ENCODE measurements around the gene RRAS2.

RRAS2 gene

DNA sequence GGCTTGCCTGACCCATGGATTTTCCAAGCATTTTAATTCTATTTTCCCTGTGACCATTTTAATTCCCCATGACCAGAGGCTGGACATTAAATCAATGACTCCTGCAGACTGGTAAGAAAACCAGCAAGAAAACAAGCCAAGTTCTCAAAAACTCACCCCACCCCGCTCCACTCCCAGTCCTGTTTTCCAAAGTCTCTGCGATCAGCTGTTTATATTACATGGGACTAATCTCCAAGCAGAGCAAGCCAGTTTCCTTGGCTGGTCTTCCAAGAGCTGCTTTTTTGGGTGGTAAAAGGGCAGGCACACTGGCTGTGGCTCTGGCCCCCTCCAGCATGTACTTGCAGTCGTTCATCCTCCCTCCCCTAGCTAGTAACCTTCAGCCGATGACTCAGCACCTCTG lies 97.9 kb downstream of the RRAS2 start:
- no peak overlapping the region for H3K14ac ChIP-seq (ENCODE audit: low read length)
- H3K4ac ChIP-seq (ENCODE audit: low read length) = no peak overlapping the region
- no peak overlapping the region for H2BK15ac ChIP-seq (ENCODE audit: low read length)
- H3K18ac ChIP-seq (ENCODE audit: low read length) = no peak overlapping the region
- no peak overlapping the region for H4K8ac ChIP-seq (ENCODE audit: low read depth, low read length)
- H3K27ac ChIP-seq (replicated peaks; ENCODE audit: low read length) = no peak overlapping the region
- DNase-seq (ENCODE audit: low spot score) = no peak
- H2BK12ac ChIP-seq (ENCODE audit: low read length) = no peak overlapping the region
- no peaks in the 10 kb centered on the region for H3K79me1 ChIP-seq (ENCODE audit: low read depth, low read length)
- peaks cover 0 to 14% of the 10 kb centered on the region in 2 donors for H3K36me3 ChIP-seq (replicated peaks in 1 of 2; ENCODE audit: control insufficient read depth in 2 of 2, insufficient read depth in 2 of 2, low read length in 2 of 2)
- H3K9me3 ChIP-seq (replicated peaks in 1 of 2; ENCODE audit: control insufficient read depth in 2 of 2, insufficient read depth in 1 of 2, low read depth in 1 of 2, low read length in 2 of 2) = peaks cover 0 to 5% of the 10 kb centered on the region in 2 donors
- no peak overlapping the region for H3K23ac ChIP-seq (ENCODE audit: low read depth, low read length, poor library complexity)
- no peak overlapping the region for H2AFZ ChIP-seq (ENCODE audit: low read length)
- H3K4me2 ChIP-seq (ENCODE audit: insufficient read depth, low read length, poor library complexity, severe bottlenecking) = no peak overlapping the region
- H2BK5ac ChIP-seq (ENCODE audit: low read length) = no peak overlapping the region
- no CpG with 5 or more reads among the region's 4 CpGs for WGBS, 2 donors (ENCODE audit: extremely low coverage in 2 of 2, insufficient read length in 2 of 2, insufficient replicate concordance in 1 of 2)
- no peak overlapping the region for H2AK5ac ChIP-seq (ENCODE audit: low read depth, low read length)
- no peak overlapping the region for H2BK120ac ChIP-seq (ENCODE audit: low read depth, low read length)
- H3K4me1 ChIP-seq (ENCODE audit: control insufficient read depth in 2 of 2, insufficient read depth in 1 of 2, low read depth in 1 of 2, low read length in 2 of 2) = peaks cover 0 to 2% of the 10 kb centered on the region in 2 donors
- H3K4me3 ChIP-seq (ENCODE audit: low read length in 2 of 2) = no peak overlapping the region
- H4K91ac ChIP-seq (ENCODE audit: low read depth, low read length, poor library complexity) = no peak overlapping the region
- no peak overlapping the region for H3K9ac ChIP-seq (ENCODE audit: low read depth, low read length, poor library complexity)
- peaks cover 0 to 7% (median 0%) of the 10 kb centered on the region in 3 experiments for H3K27me3 ChIP-seq (ENCODE audit: control insufficient read depth in 3 of 3, insufficient read depth in 3 of 3, low read depth in 1 of 3, low read length in 3 of 3)

DNA sequence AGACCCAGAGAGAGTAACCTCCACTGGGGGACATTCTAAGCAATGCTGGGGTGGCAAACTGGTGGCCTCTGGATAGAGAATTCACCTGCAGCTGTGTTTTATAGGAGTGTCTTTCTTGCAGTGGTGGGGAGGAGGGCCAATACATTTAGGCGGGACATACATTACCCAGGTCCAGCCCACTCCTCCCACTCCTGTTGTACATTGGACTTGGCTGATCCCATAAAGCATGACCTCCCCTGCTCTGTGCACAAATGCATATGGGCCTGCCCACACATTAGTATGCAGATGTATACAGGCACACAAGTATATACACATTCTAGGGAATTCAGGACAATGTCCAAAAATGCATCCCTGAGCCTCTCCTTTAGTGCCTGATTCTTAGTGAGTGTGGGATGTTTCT lies 99.1 kb downstream of the RRAS2 start:
- Histone ChIP-seq H2AK5ac (ENCODE audit: low read depth, low read length) (no peak overlapping the region), H3K4ac (ENCODE audit: low read length) (no peak overlapping the region), H3K4me2 (ENCODE audit: insufficient read depth, low read length, poor library complexity, severe bottlenecking) (no peak overlapping the region), H3K9me3 (replicated peaks in 1 of 2; ENCODE audit: control insufficient read depth in 2 of 2, insufficient read depth in 1 of 2, low read depth in 1 of 2, low read length in 2 of 2) (no peaks in the 10 kb centered on the region), H4K8ac (ENCODE audit: low read depth, low read length) (no peak overlapping the region), H3K79me1 (ENCODE audit: low read depth, low read length) (no peaks in the 10 kb centered on the region), H2BK15ac (ENCODE audit: low read length) (no peak overlapping the region), H3K18ac (ENCODE audit: low read length) (no peak overlapping the region), H2BK12ac (ENCODE audit: low read length) (no peak overlapping the region), H3K27ac (replicated peaks; ENCODE audit: low read length) (no peak overlapping the region), H2BK120ac (ENCODE audit: low read depth, low read length) (no peak overlapping the region), H3K23ac (ENCODE audit: low read depth, low read length, poor library complexity) (no peak overlapping the region), H2BK5ac (ENCODE audit: low read length) (no peak overlapping the region), H3K4me3 (ENCODE audit: low read length in 2 of 2) (no peak overlapping the region), H2AFZ (ENCODE audit: low read length) (no peak overlapping the region), H3K36me3 (replicated peaks in 1 of 2; ENCODE audit: control insufficient read depth in 2 of 2, insufficient read depth in 2 of 2, low read length in 2 of 2) (peaks cover 0 to 4% of the 10 kb centered on the region in 2 donors), H3K27me3 (ENCODE audit: control insufficient read depth in 3 of 3, insufficient read depth in 3 of 3, low read depth in 1 of 3, low read length in 3 of 3) (peaks cover 0 to 8% (median 0%) of the 10 kb centered on the region in 3 experiments), H3K14ac (ENCODE audit: low read length) (no peak overlapping the region), H3K9ac (ENCODE audit: low read depth, low read length, poor library complexity) (no peak overlapping the region), H3K4me1 (ENCODE audit: control insufficient read depth in 2 of 2, insufficient read depth in 1 of 2, low read depth in 1 of 2, low read length in 2 of 2) (peaks cover 0 to 2% of the 10 kb centered on the region in 2 donors), H4K91ac (ENCODE audit: low read depth, low read length, poor library complexity) (no peak overlapping the region)
- no peak for DNase-seq (ENCODE audit: low spot score)
- WGBS, 2 donors (ENCODE audit: extremely low coverage in 2 of 2, insufficient read length in 2 of 2, insufficient replicate concordance in 1 of 2) = no CpG with 5 or more reads among the region's 1 CpG

DNA sequence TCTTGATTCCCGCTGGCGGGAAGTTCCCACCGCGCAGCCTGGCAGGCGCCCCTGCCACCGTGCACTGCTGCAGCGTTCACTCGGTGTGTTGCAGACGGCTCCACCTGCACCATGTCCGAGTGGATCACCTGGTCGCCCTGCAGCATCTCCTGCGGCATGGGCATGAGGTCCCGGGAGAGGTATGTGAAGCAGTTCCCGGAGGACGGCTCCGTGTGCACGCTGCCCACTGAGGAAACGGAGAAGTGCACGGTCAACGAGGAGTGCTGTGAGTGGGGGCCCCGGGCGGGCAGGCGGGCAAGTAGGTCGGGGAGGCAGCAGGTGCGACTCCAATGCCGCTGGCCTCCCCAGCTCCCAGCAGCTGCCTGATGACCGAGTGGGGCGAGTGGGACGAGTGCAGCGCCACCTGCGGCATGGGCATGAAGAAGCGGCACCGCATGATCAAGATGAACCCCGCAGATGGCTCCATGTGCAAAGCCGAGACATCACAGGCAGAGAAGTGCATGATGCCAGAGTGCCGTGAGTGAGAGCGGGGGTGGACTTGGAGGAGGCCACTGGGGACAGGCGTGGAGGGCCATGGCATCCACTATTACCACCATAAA lies 99.7 kb downstream of the RRAS2 start:
- H3K27me3 ChIP-seq (ENCODE audit: control insufficient read depth in 3 of 3, insufficient read depth in 3 of 3, low read depth in 1 of 3, low read length in 3 of 3) = peaks cover 0 to 8% (median 0%) of the 10 kb centered on the region in 3 experiments

DNA sequence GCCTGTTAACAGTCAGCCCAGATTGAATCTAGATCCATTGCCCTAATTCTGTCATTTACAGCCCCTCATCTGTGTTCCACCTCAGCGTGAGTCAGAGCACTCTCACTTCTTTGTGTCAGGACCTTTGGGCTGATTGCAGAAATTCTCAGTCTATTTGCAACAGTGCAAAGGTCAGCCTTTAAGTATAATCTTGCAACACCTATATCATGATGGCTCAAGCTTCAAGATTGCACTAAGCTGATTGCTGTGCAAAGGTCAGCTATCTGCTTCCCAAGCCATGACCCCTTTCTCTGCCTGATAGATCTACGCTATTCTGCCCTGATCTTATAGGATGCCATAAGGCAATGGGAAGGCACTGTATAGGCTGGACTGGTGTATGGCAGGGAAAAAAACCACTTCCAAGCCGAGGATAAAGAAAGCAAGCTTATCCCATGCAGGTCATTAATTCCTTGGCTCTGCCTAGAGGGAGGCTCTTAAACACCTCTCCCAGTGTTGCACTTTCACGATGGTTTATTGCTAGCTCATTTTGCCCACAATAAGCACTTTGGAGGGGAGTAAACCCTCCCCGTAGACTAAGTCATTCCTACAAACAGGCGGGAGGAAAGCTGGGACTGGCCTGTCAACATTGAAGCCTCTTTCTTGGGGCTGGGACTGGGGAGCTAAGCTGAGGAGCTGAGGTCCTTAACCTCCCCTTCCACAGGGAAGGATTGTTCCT lies 100.6 kb downstream of the RRAS2 start:
- Histone ChIP-seq H4K91ac (ENCODE audit: low read depth, low read length, poor library complexity) (no peak overlapping the region), H3K4me3 (ENCODE audit: low read length in 2 of 2) (no peak overlapping the region), H2AK5ac (ENCODE audit: low read depth, low read length) (no peak overlapping the region), H2BK15ac (ENCODE audit: low read length) (no peak overlapping the region), H3K23ac (ENCODE audit: low read depth, low read length, poor library complexity) (no peak overlapping the region), H3K27me3 (ENCODE audit: control insufficient read depth in 3 of 3, insufficient read depth in 3 of 3, low read depth in 1 of 3, low read length in 3 of 3) (peaks cover 0 to 9% (median 0%) of the 10 kb centered on the region in 3 experiments), H3K9ac (ENCODE audit: low read depth, low read length, poor library complexity) (no peak overlapping the region), H3K9me3 (replicated peaks in 1 of 2; ENCODE audit: control insufficient read depth in 2 of 2, insufficient read depth in 1 of 2, low read depth in 1 of 2, low read length in 2 of 2) (no peaks in the 10 kb centered on the region), H2AFZ (ENCODE audit: low read length) (no peak overlapping the region), H4K8ac (ENCODE audit: low read depth, low read length) (no peak overlapping the region), H3K79me1 (ENCODE audit: low read depth, low read length) (no peaks in the 10 kb centered on the region), H3K4me2 (ENCODE audit: insufficient read depth, low read length, poor library complexity, severe bottlenecking) (no peak overlapping the region), H3K4me1 (ENCODE audit: control insufficient read depth in 2 of 2, insufficient read depth in 1 of 2, low read depth in 1 of 2, low read length in 2 of 2) (peaks cover 0 to 2% of the 10 kb centered on the region in 2 donors), H2BK120ac (ENCODE audit: low read depth, low read length) (no peak overlapping the region), H3K4ac (ENCODE audit: low read length) (no peak overlapping the region), H2BK5ac (ENCODE audit: low read length) (no peak overlapping the region), H3K27ac (replicated peaks; ENCODE audit: low read length) (no peak overlapping the region), H2BK12ac (ENCODE audit: low read length) (no peak overlapping the region), H3K18ac (ENCODE audit: low read length) (no peak overlapping the region), H3K14ac (ENCODE audit: low read length) (no peak overlapping the region), H3K36me3 (replicated peaks in 1 of 2; ENCODE audit: control insufficient read depth in 2 of 2, insufficient read depth in 2 of 2, low read length in 2 of 2) (peaks cover 0 to 4% of the 10 kb centered on the region in 2 donors)
- no CpG with 5 or more reads among the region's 6 CpGs for WGBS, 2 donors (ENCODE audit: extremely low coverage in 2 of 2, insufficient read length in 2 of 2, insufficient replicate concordance in 1 of 2)
- DNase-seq (ENCODE audit: low spot score) = no peak

More for the DNA sequence above, 99.7 kb downstream of the RRAS2 start:
- Histone ChIP-seq H3K9me3 (replicated peaks in 1 of 2; ENCODE audit: control insufficient read depth in 2 of 2, insufficient read depth in 1 of 2, low read depth in 1 of 2, low read length in 2 of 2) (no peaks in the 10 kb centered on the region), H2BK15ac (ENCODE audit: low read length) (no peak overlapping the region), H3K23ac (ENCODE audit: low read depth, low read length, poor library complexity) (peak overlapping the region; percentile 48), H3K27ac (replicated peaks; ENCODE audit: low read length) (no peak overlapping the region), H2BK5ac (ENCODE audit: low read length) (no peak overlapping the region), H2BK12ac (ENCODE audit: low read length) (no peak overlapping the region), H2AK5ac (ENCODE audit: low read depth, low read length) (no peak overlapping the region), H3K4me1 (ENCODE audit: control insufficient read depth in 2 of 2, insufficient read depth in 1 of 2, low read depth in 1 of 2, low read length in 2 of 2) (peaks cover 0 to 2% of the 10 kb centered on the region in 2 donors), H3K4ac (ENCODE audit: low read length) (no peak overlapping the region), H2AFZ (ENCODE audit: low read length) (no peak overlapping the region), H3K4me2 (ENCODE audit: insufficient read depth, low read length, poor library complexity, severe bottlenecking) (no peak overlapping the region), H3K18ac (ENCODE audit: low read length) (peak overlapping the region; percentile 16), H4K8ac (ENCODE audit: low read depth, low read length) (peak overlapping the region; percentile 84), H2BK120ac (ENCODE audit: low read depth, low read length) (no peak overlapping the region), H3K4me3 (ENCODE audit: low read length in 2 of 2) (no peak overlapping the region), H3K9ac (ENCODE audit: low read depth, low read length, poor library complexity) (peak overlapping the region; percentile 31), H4K91ac (ENCODE audit: low read depth, low read length, poor library complexity) (no peak overlapping the region), H3K14ac (ENCODE audit: low read length) (no peak overlapping the region), H3K79me1 (ENCODE audit: low read depth, low read length) (no peaks in the 10 kb centered on the region), H3K36me3 (replicated peaks in 1 of 2; ENCODE audit: control insufficient read depth in 2 of 2, insufficient read depth in 2 of 2, low read length in 2 of 2) (peaks cover 0 to 4% of the 10 kb centered on the region in 2 donors)
- WGBS, 2 donors (ENCODE audit: extremely low coverage in 2 of 2, insufficient read length in 2 of 2, insufficient replicate concordance in 1 of 2) = no CpG with 5 or more reads among the region's 38 CpGs
- DNase-seq (ENCODE audit: low spot score) = no peak

Measured in neuronal stem cell (in vitro differentiated cells).